Measurements from ENCODE around the gene CHST5. TPM values are rescaled to one million over a fixed set of nuclear protein-coding genes. Genes with fewer than 3 reads are reported as not detected.

The CHST5 gene
- polyA plus RNA-seq, 3 donors: not detected

- Histone ChIP-seq H3K27me3 (ENCODE audit: control insufficient read depth in 2 of 2, insufficient read depth in 2 of 2, low read length in 2 of 2) (no peaks in the 10 kb centered on the region), H3K79me2 (ENCODE audit: insufficient read depth, low read length) (no peaks in the 10 kb centered on the region), H2AFZ (ENCODE audit: insufficient read depth, low read depth, low read length, poor library complexity, severe bottlenecking) (no peak overlapping the region), H3K4me1 (ENCODE audit: control insufficient read depth in 1 of 2, insufficient read depth in 2 of 2, low read length in 2 of 2) (peaks cover 12 to 18% of the 10 kb centered on the region in 2 donors), H3K27ac (ENCODE audit: low read depth in 1 of 2, low read length in 2 of 2) (no peak overlapping the region), H3K9ac (ENCODE audit: insufficient read depth, low read length, poor library complexity, severe bottlenecking) (no peak overlapping the region), H4K20me1 (ENCODE audit: insufficient read depth, low read length) (no peaks in the 10 kb centered on the region), H3K9me3 (replicated peaks in 1 of 2; ENCODE audit: control insufficient read depth in 1 of 2, insufficient read depth in 1 of 2, low read length in 2 of 2) (no peaks in the 10 kb centered on the region), H3K36me3 (replicated peaks in 1 of 2; ENCODE audit: control insufficient read depth in 1 of 2, insufficient read depth in 2 of 2, low read length in 2 of 2) (no peaks in the 10 kb centered on the region), H3K4me3 (replicated peaks in 1 of 3; ENCODE audit: low read depth in 2 of 3, low read length in 3 of 3) (no peak overlapping the region), H3K4me2 (replicated peaks; ENCODE audit: extremely low read depth, low read length, poor library complexity, severe bottlenecking) (no peak overlapping the region)
- Mint-ChIP-seq H3K4me3 (no peak overlapping the region), H3K9me3 (peaks cover 0 to 5% (median 0%) of the 10 kb centered on the region in 7 donors), H3K27ac (no peak overlapping the region), H3K27me3 (ENCODE audit: low read depth in 3 of 3) (peaks cover 6 to 13% (median 11%) of the 10 kb centered on the region in 3 donors), H3K36me3 (no peaks in the 10 kb centered on the region), H3K4me1 (peaks cover 14% of the 10 kb centered on the region)
- 97% methylated on average over 41 of the region's 47 CpGs for WGBS (ENCODE audit: insufficient coverage)
- DNase-seq: no peak
- TF ChIP-seq CTCF (IDR thresholded peaks at IDR 0.05): no peak
- intact Hi-C loops (cut with micrococcal nuclease): no loop called here
These were observed 56.4 kb downstream of the CHST5 start for GRCh38 chr16:75479421-75479990.

Other genes with a start within 250 kb of the CHST5 start
- gene CFDP1, start 102.6 kb downstream of the CHST5 start, polyA plus RNA-seq: 10 to 100 TPM; 12.9 to 23.2 (median 19.0) TPM
- gene TMEM170A, start 71.4 kb downstream of the CHST5 start, polyA plus RNA-seq: 10 to 100 TPM; 17.9 to 31.6 (median 25.4) TPM
- gene CHST6, start 40.7 kb downstream of the CHST5 start, polyA plus RNA-seq: under 1 TPM in 1 of 3 donors, not detected in 2; 0.03 TPM
- gene TMEM231, start 20.1 kb upstream of the CHST5 start, polyA plus RNA-seq: under 1 TPM; 0.27 to 0.75 (median 0.72) TPM
- gene GABARAPL2, start 30.3 kb upstream of the CHST5 start, polyA plus RNA-seq: 100 to 1,000 TPM in 2 of 3 donors, 10 to 100 TPM in 1; 84.3 to 302 (median 280) TPM
- 10 to 100 TPM; 16.8 to 18.9 (median 17.8) TPM for gene ADAT1, start 87.2 kb upstream of the CHST5 start, polyA plus RNA-seq
- gene KARS1, start 111.6 kb upstream of the CHST5 start, polyA plus RNA-seq: 100 to 1,000 TPM in 2 of 3 donors, 10 to 100 TPM in 1; 66.1 to 150 (median 116) TPM
- 10 to 100 TPM; 39.7 to 64.1 (median 47.9) TPM for gene TERF2IP, start 111.7 kb upstream of the CHST5 start, polyA plus RNA-seq
- not detected for gene CPHXL2, start 140.9 kb upstream of the CHST5 start, polyA plus RNA-seq
- not detected for gene DUXB, start 165.4 kb upstream of the CHST5 start, polyA plus RNA-seq
- gene CPHXL, start 190.4 kb upstream of the CHST5 start, polyA plus RNA-seq: not detected

Data from CD14-positive monocyte (primary cell).